HG02798 (cell line): ENCODE measurements around the gene RIPOR2.
A peak's percentile ranks its signal among the peaks of the same experiment; 100 is the strongest.

Source experiments
- ATAC-seq: cut with Tn5 transposase; IDR thresholded peaks from one replicate; pipeline ENCODE4 v1.9.1; 2021; ENCODE audit warnings: mild to moderate bottlenecking; ENCODE audit not compliant: unreplicated experiment, poor library complexity

The RIPOR2 gene

DNA sequence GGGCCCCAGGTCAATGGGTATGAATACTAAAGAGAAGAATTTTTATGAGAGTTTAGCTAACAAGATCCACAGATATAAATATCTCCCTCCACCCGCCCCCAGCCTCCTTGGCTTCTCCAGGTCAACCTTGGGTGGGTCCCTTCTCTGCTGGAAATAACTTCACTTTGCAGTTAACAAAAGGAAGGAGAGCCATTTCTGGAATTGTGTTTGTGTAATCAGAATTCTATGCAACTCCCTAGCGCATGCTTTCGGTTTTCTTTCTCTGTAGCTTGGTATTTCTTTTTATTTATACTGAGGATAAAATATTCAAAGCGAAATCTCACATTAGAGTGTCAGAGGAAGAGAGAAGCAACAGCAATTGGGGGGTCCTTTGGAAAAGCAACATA is 27.1 kb downstream of the RIPOR2 start:
- no peak for ATAC-seq

- ATAC-seq, result no peak
Observed at GRCh38 chr6:24907919-24908649, 27.7 kb downstream of the RIPOR2 start.

- ATAC-seq, result no peak
Observed at GRCh38 chr6:24906314-24906713, 29.4 kb downstream of the RIPOR2 start.

DNA sequence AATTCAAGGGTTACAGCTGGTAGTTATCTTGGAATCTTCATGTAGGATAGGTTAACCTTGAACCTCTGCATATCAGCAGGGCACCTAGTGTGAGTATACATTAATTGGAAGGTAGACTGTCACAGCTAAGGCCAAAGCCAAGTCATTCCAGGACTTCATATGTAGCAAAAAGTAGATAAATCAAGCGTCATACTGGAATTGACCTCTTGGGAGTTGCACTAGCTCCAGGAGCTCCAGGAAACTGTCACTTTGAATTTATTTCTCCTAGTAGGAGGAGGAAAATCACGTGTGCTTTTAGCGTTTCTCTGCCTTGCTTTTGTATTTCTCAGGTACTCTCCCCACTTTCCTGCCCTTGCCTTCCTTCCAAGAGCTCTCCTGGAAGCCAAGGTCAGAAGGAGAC is 30.3 kb downstream of the RIPOR2 start:
- ATAC-seq, result no peak

DNA sequence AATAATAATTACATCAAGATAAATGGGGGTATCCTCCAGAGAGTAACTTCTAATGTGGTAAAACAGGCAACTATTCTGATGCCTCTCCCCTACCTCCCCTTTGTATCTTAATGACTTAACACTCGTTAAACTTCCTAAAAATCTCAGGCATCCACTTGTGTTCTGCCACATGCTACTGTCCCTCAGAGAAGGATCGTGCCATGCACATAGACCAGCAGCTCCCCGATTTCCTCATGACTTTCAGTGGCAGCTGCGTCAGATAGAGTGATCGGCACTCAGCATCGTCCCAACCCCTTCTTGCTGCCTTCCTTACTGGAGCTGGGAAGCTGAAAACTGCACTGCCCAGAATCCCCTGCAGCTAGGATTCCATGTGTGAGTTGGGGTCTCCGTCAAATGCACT is 32.1 kb downstream of the RIPOR2 start:
- no peak for ATAC-seq

DNA sequence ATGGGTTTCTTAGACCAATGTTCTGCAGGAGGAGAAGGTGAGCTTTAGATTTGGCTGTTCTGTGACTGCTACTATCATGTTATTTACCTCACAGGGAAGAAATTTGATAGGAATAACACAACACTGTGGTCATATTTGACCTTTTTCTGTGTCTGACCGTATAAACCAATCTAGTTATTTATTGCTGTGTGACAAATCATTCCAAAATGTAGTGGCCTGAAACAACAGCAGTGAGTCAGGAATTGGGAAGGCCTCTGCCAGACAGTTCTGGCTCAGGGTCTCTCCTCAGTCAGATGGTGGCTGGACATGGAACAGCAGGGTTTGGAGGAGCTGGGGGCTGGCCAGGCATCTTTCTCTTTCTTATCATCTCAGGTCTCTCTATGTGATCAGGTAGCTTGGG is 33.0 kb downstream of the RIPOR2 start:
- no peak for ATAC-seq

GRCh38 chr6:24901698-24902328 is 33.9 kb downstream of the RIPOR2 start:
- no peak for ATAC-seq

DNA sequence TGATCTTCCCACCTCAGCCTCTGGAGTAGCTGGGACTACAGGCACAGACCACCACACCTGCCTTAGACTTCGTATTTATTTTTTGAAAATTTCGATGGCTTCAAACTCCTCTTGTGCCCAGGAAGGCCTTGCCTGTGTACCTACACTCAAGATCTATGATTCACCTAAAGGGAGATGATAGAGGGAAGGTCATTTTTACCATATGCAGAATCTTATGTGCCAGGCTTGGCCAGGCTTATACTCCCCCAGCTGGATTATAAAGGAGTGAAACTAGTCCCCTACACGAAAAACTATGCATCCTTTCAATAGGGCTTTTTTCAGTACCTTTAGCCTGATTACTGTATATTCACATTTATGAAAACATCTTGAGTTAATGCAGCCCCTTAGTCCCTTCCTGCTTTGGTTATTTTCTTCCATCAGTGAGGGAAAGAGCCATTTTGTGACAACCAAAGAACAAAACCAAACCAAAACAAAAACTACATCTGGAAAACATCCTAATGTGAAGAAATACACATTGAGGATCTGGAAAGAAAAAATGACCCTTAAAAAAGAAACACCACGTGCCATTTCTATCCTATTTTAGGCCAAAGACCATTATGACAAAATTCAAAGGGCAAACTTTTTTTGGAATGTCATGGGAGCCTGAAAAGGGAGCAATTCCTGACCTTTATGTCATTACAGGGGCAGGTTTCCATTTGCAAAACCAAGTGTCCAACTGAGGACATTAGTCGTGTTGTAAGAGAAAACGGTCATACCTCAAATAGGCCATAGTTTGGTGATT is 34.7 kb downstream of the RIPOR2 start:
- ATAC-seq, result no peak

- no peak for ATAC-seq
Observed at GRCh38 chr6:24899997-24900325, 35.8 kb downstream of the RIPOR2 start.

DNA sequence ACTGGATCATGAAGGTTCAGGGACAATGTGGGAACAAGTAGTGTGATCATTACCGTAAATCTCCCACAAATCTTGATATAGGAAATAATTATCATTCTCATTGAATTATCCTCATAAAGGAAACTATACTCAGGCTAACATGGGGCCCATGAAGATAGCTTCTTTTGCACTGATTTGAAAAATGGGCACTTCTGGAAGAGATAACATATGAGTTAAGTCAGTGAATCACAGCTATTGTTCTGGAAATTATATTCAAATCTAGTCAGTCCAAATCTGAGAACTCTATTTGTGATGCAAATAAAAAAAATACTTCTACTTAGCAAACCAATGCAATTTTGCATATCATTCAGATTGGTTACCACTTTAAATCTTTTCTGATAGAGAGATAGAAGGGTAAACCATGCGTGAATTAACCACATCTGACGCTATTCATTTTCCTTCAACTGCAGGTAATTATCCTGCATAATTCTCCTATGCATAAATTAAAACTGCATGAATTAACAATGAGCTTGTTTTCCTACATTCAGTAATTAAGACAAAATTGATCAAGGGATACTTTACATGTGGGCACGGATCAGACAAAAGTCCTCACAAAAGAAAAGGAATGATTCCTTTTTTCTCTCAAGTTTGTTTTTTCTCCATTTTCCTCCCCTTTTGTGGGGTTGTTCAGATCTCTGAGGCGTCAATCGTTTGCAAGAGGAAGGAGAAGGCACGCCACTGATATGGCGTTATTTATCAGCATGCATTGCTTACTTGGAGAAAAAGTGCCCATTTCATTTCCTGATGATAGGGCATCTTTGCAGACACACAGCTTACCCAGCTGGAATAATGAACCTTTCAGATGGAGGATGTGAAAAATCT is 36.4 kb downstream of the RIPOR2 start:
- ATAC-seq, result no peak

DNA sequence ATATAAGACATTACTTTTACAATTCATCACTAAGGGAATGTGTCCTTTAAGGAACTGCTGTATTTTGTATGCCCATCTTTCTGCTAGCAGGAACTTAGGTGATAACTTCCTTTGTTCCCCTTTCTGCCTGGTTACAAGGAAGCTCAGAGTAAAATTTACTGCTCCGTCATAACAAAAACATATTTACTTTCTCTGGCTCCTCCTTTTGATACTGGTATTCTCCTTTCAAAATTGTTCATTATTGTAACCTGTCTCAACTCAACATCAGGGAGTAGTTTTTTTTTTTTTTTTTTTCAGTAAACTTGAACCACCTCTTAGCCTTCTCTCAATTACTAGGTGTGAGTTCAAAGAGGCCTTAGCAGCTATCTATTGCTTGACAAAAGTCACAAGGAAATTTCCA is 37.1 kb downstream of the RIPOR2 start:
- ATAC-seq, result no peak

- ATAC-seq, result no peak
Observed at GRCh38 chr6:24897186-24897585, 38.6 kb downstream of the RIPOR2 start.

DNA sequence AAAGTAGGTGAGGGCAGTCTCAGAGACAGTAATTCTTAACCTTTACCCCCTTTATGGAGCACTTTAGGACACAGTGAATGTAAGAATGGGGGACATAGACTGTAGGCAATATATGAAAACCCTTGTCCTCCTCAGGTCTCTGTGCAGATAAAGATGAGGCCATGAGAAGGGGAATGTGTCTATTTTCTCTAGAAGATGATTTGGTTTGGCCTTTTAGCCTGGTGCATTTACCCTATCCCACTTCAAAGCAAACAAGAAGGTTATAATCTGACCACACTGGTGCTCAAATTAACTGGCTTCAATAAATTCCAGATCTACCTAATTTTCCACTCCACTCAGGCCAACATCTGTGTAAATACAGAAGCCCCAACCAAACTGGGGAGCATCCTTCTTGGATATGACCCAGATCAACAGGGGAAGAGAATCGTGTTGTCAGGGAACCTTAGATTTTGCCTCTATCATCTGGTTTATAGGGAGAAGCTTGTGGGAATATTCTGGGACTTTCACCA is 42.4 kb downstream of the RIPOR2 start:
- ATAC-seq, result no peak

GRCh38 chr6:24891004-24891403 is 44.8 kb downstream of the RIPOR2 start:
- ATAC-seq, result no peak

DNA sequence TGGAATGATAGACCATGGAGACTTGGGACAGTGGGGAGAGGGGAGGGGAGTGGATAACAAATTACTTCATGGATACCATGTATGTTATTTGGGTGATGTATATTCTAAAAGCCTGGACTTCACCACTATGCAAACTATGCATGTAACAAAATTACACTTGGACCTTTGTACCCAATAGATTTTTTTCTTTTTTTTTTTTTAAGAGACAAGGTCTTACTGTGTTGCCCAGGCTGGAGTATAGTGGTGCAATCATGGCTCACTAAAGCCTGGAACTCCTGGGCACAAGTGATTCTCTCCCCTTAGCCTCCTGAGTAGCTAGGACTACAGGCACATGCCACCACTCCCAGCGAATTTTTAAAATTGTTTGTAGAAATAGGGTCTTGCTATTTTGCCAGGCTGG is 45.3 kb downstream of the RIPOR2 start:
- ATAC-seq, result no peak

DNA sequence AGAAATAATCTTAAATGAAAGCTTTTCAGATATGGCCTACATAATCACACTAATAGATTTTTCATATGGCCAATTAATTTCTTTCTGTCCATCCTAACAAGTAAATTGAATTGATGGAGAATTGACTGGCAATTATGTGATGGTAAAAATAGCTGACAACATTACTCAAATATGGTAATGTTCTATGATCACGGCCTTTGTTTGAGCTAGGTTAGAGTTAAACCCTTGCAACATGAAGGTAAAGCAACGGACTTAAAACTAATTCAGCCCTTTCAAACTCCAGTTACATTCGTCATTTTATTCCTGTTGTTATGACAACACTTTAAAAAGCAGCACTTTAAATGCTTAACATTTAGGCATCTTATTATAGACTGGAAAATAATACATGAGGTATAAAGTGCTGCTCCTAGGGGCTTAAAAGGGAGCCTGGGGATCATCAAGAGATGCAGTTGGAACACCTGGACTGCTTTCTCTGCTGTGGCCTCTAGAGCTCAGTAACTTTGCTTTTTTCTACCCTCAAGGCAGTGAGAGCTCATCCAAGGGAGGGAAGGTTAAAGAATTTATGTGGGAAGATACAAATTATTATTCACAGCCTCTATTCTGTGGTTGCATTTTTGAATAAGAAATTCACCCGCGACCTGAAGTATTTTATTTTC is 46.9 kb downstream of the RIPOR2 start:
- ATAC-seq, result no peak

DNA sequence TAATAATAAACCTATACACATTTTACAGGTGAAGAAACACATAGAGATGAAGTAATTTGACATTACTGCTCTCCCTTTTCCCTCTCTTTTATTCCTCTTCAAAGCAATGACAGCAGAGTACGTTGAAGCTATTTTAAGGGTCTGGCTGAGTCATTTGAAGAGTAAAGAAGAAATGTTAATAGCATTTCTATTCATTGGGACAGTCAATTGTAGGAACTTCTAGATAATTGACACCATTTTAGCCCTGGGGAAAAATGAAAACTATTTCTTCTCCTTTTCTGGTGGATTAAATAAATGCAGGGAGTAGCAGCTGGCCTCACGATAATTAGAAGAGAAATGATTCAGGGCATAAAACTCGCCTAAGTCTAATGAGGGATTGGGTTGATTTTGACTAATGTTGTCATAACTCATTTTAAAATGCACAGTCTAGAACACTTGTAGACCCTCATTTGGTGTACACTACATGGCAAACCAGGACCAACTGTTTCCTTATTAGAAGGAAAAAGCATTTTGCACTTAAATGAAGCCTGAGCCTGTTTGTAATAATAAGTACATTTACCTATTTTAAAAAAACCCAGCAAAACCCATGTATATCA is 48.1 kb downstream of the RIPOR2 start:
- no peak for ATAC-seq

DNA sequence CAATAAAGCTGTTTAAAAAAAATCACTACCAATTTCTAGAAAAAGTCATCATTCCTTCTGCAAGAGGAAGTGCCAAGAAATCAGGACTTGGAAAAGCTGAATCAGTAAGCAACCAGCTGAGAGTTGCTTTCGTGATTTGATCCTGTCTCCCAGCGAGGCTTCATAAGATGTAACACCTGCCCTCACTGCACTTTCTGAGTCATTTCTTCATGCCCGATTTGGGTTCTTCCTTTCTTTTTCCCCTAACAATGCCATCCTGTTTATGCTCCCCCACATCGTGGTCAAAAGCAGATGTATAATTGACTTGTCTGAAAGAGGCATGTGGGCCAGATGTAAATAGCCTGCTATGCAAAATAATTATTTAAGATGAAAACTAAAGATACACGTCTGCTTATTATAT is 52.1 kb downstream of the RIPOR2 start:
- peak; percentile 82 for ATAC-seq

DNA sequence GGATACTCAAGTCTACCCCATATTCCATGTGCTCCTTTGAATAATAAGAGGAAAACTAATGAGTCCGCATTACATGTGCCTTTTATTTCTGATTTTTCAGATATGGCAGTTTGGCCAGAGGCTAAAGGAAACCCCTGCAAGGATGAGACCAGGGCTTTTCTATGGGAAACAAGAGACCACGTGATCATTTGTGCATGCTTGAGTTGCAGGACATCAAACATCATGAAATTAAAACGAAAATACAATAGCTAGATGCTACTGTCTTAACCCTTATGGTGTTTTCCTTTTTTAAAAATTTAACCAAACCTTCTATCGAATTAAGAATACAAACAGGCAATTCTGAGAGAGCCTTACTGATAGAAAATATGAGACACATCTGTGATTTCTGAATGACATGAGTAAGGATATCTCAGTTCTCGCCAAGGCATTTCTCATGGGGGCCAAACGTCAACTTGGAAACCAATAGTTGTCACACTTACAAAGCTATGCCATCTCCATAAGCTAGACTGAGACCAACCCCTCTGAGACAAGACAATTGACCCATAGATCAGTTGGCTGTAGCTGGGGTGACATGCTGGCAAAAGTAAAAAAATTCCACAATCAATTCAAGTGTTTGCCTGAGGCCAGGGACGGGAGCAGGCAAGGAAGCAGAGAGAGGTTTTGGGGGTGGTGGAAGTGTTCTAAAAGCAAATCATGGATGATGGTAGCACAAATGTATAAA is 52.8 kb downstream of the RIPOR2 start:
- no peak for ATAC-seq
